Measurements from ENCODE around the gene MRPS6. TPM values are rescaled to one million over a fixed set of nuclear protein-coding genes. Genes with fewer than 3 reads are reported as not detected.

MRPS6 gene
- total RNA-seq, 1 experiment from 2014 or later: 115 TPM

DNA sequence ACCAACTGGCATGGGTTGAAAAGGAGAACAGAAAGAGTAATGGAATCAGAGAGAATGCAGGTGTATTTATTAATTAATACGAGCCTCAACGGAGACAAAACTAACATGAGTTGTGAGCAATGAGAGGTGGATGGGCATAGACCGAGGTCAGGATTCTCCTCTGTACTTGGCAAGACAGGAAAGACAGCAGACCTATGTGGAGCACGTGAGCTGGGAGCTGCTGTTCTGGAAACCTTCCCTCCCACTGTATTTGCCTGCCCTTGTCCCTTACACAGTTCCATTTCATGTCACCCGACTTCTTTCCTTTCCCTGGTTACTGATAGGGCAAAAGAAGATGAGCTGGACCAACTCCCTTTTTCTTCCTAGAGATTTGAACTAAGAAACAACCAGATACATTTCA is 110.9 kb downstream of the MRPS6 start:
- DNase-seq (ENCODE audit: low spot score): no peak
- POLR2A ChIA-PET (ENCODE audit: low non-redundant PET): no interaction called here
- intact Hi-C loops (cut with micrococcal nuclease; ENCODE audit: unreplicated experiment): no loop called here
- H3K9me3 ChIP-seq (ENCODE audit: low read depth, low read length, poor library complexity, severe bottlenecking): no peaks in the 10 kb centered on the region
- no peak overlapping the region for H3K4me3 ChIP-seq (ENCODE audit: low read depth, low read length, poor library complexity, severe bottlenecking)
- TF ChIP-seq, protein P1, sequence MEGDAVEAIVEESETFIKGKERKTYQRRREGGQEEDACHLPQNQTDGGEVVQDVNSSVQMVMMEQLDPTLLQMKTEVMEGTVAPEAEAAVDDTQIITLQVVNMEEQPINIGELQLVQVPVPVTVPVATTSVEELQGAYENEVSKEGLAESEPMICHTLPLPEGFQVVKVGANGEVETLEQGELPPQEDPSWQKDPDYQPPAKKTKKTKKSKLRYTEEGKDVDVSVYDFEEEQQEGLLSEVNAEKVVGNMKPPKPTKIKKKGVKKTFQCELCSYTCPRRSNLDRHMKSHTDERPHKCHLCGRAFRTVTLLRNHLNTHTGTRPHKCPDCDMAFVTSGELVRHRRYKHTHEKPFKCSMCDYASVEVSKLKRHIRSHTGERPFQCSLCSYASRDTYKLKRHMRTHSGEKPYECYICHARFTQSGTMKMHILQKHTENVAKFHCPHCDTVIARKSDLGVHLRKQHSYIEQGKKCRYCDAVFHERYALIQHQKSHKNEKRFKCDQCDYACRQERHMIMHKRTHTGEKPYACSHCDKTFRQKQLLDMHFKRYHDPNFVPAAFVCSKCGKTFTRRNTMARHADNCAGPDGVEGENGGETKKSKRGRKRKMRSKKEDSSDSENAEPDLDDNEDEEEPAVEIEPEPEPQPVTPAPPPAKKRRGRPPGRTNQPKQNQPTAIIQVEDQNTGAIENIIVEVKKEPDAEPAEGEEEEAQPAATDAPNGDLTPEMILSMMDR (conservative IDR thresholded peaks at IDR 0.05; ENCODE audit: low read depth, low read length): no peak
- no peak for TF ChIP-seq EZH2 (IDR thresholded peaks at IDR 0.05; ENCODE audit: borderline replicate concordance, low read depth, low read length, poor library complexity, severe bottlenecking)
- BruUV-seq (replicated peaks): no TSS peak
- no peaks in the 10 kb centered on the region for H3K4me1 ChIP-seq (ENCODE audit: insufficient read depth, low read length, poor library complexity, severe bottlenecking)
- CTCF ChIA-PET: no interaction called here
- no peaks in the 10 kb centered on the region for H3K36me3 ChIP-seq (ENCODE audit: insufficient read depth, low read length, poor library complexity, severe bottlenecking)
- no peaks in the 10 kb centered on the region for H3K27me3 ChIP-seq (replicated peaks; ENCODE audit: insufficient read depth, low read depth, low read length, poor library complexity)
- no peak overlapping the region for H3K27ac ChIP-seq (ENCODE audit: low read depth, low read length, poor library complexity, severe bottlenecking)

DNA sequence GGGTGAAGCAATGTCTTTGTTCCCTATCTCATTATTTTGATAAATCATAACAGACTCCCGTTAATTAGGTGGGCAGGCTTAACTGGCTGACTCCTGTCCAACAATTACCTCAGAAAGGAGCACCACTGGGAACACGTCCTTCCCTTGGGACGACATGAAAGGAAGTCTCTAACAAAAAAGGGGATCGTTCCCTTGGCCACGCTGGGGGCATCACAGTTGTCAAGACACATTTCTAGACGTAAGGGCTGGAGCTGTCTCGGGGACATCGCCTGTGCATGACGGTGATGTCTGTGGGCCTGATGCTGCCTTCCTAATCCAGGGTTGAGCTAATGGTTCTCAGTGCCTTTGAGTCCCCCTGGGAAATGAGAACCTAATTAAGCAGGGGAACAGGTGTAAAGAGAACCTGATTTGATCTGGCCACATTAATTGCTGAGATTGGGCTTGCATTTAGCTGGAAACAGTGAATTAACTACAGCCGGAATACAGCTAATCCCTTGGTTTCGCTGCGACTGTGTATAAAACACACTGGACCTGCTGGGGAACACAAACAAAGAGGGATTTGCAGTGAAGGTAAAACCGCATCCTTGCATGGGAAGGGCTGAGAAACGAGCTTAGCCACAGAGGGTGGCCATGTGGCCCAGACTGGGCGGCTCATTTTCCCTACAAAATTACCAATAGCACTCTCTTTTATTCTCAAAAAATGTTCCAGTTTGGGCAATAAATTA is 111.8 kb downstream of the MRPS6 start:
- ChIA-PET CTCF (no interaction called here), POLR2A (ENCODE audit: low non-redundant PET) (no interaction called here)
- no peak for DNase-seq (ENCODE audit: low spot score)
- H3K9me3 ChIP-seq (ENCODE audit: low read depth, low read length, poor library complexity, severe bottlenecking): no peaks in the 10 kb centered on the region
- no peaks in the 10 kb centered on the region for H3K4me1 ChIP-seq (ENCODE audit: insufficient read depth, low read length, poor library complexity, severe bottlenecking)
- BruUV-seq (replicated peaks): no TSS peak
- no peak overlapping the region for H3K27ac ChIP-seq (ENCODE audit: low read depth, low read length, poor library complexity, severe bottlenecking)
- TF ChIP-seq EZH2 (IDR thresholded peaks at IDR 0.05; ENCODE audit: borderline replicate concordance, low read depth, low read length, poor library complexity, severe bottlenecking): no peak
- TF ChIP-seq, protein P1 (conservative IDR thresholded peaks at IDR 0.05; ENCODE audit: low read depth, low read length): no peak
- H3K36me3 ChIP-seq (ENCODE audit: insufficient read depth, low read length, poor library complexity, severe bottlenecking): no peaks in the 10 kb centered on the region
- intact Hi-C loops (cut with micrococcal nuclease; ENCODE audit: unreplicated experiment): no loop called here
- no peak overlapping the region for H3K4me3 ChIP-seq (ENCODE audit: low read depth, low read length, poor library complexity, severe bottlenecking)
- no peaks in the 10 kb centered on the region for H3K27me3 ChIP-seq (replicated peaks; ENCODE audit: insufficient read depth, low read depth, low read length, poor library complexity)

DNA sequence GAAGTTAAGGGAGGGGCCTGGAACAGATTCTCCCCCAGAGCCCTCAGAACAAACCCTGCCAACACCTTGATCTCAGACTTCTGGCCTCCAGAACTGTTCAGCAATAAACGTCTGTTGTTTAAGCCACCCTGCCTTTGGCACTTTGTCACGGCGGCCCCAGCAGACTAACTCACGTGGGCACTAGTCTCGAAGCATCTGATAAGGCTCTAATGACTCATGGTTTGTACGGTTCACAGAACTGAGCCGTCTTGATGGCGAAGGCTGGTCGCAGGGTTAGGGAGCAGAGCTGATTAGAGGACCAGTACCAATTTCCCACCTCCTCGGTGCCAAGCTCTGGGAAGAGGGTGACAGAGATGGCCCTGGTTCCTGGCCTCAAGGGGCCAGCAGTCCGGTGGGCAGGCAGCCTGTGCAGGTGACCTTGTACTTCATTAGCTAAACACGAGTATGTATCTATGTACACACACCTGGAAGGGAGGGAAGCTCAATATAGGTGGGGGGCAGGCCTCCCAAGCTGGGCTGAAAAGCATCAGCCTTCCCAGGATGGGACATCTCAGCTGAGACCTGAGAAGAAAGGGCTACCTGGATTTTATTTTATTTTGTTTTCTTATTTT is 112.8 kb downstream of the MRPS6 start:
- intact Hi-C loops (cut with micrococcal nuclease; ENCODE audit: unreplicated experiment): no loop called here
- no peaks in the 10 kb centered on the region for H3K9me3 ChIP-seq (ENCODE audit: low read depth, low read length, poor library complexity, severe bottlenecking)
- no peak for TF ChIP-seq EZH2 (IDR thresholded peaks at IDR 0.05; ENCODE audit: borderline replicate concordance, low read depth, low read length, poor library complexity, severe bottlenecking)
- TF ChIP-seq, protein P1 (conservative IDR thresholded peaks at IDR 0.05; ENCODE audit: low read depth, low read length): no peak
- DNase-seq (ENCODE audit: low spot score): no peak
- no peak overlapping the region for H3K4me3 ChIP-seq (ENCODE audit: low read depth, low read length, poor library complexity, severe bottlenecking)
- H3K27ac ChIP-seq (ENCODE audit: low read depth, low read length, poor library complexity, severe bottlenecking): no peak overlapping the region
- no peaks in the 10 kb centered on the region for H3K4me1 ChIP-seq (ENCODE audit: insufficient read depth, low read length, poor library complexity, severe bottlenecking)
- no peaks in the 10 kb centered on the region for H3K27me3 ChIP-seq (replicated peaks; ENCODE audit: insufficient read depth, low read depth, low read length, poor library complexity)
- no TSS peak for BruUV-seq (replicated peaks)
- H3K36me3 ChIP-seq (ENCODE audit: insufficient read depth, low read length, poor library complexity, severe bottlenecking): no peaks in the 10 kb centered on the region
- POLR2A ChIA-PET (ENCODE audit: low non-redundant PET): no interaction called here
- CTCF ChIA-PET: no interaction called here
